ENCODE data around the gene HDAC4.

DNA sequence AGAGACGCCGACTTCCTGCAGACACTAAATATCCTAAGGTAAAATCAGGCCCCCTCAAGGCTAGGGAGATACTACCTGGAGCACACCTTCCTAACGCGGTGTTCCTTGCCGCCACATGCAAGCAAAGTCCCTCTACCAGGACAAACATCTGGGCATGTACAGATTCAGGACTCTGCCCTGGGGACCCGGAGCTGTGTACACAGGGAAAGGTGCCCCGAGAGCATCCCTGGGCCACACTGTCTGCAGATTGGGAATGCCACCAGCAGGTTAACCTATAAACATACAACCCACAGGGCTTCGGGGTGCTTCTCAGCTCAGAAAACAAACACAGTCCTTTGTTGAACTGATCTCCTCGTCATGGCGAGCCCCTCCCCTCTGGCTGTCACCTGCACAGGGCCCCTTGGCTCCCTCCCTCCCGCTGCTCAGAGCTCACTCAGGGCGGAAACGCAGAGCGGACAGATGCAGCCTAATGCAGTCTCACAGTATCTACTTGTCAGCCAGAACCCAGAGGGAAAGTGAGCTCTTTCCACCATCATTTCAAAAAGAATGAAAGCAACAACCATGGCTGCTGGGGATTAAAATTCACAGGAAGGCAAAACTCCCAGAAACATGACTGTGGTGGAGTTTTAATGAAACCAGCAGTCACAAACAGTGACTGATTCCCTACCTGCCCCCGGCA, 218.8 kb downstream of the HDAC4 start:
- TF ChIP-seq, protein P1, sequence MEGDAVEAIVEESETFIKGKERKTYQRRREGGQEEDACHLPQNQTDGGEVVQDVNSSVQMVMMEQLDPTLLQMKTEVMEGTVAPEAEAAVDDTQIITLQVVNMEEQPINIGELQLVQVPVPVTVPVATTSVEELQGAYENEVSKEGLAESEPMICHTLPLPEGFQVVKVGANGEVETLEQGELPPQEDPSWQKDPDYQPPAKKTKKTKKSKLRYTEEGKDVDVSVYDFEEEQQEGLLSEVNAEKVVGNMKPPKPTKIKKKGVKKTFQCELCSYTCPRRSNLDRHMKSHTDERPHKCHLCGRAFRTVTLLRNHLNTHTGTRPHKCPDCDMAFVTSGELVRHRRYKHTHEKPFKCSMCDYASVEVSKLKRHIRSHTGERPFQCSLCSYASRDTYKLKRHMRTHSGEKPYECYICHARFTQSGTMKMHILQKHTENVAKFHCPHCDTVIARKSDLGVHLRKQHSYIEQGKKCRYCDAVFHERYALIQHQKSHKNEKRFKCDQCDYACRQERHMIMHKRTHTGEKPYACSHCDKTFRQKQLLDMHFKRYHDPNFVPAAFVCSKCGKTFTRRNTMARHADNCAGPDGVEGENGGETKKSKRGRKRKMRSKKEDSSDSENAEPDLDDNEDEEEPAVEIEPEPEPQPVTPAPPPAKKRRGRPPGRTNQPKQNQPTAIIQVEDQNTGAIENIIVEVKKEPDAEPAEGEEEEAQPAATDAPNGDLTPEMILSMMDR (IDR thresholded peaks at IDR 0.05) = no peak
- no peak for TF ChIP-seq EZH2 (IDR thresholded peaks at IDR 0.05; ENCODE audit: borderline replicate concordance, insufficient read depth, low read depth, low read length, poor library complexity, severe bottlenecking)
